ENCODE data around the gene PRKRA. TPM values are rescaled to one million over a fixed set of nuclear protein-coding genes. Genes with fewer than 3 reads are reported as not detected.
"Not testable (repeated sequence)": the region's sequence is repeated elsewhere in the genome, so short reads cannot be mapped to it uniquely, and the experiment has no call there.

Gene PRKRA
- total RNA-seq (2014; rRNA removed; shearing (Covaris generic)): 47.4 and 94.2 TPM in 2 replicates
- polyA plus RNA-seq (2015; cell fraction: cytosol; rRNA removed): 45.8 and 46.9 TPM in 2 replicates
- 22.8 and 27.6 TPM in 2 replicates for polyA plus RNA-seq (2015; cell fraction: nucleus; rRNA removed)

DNA sequence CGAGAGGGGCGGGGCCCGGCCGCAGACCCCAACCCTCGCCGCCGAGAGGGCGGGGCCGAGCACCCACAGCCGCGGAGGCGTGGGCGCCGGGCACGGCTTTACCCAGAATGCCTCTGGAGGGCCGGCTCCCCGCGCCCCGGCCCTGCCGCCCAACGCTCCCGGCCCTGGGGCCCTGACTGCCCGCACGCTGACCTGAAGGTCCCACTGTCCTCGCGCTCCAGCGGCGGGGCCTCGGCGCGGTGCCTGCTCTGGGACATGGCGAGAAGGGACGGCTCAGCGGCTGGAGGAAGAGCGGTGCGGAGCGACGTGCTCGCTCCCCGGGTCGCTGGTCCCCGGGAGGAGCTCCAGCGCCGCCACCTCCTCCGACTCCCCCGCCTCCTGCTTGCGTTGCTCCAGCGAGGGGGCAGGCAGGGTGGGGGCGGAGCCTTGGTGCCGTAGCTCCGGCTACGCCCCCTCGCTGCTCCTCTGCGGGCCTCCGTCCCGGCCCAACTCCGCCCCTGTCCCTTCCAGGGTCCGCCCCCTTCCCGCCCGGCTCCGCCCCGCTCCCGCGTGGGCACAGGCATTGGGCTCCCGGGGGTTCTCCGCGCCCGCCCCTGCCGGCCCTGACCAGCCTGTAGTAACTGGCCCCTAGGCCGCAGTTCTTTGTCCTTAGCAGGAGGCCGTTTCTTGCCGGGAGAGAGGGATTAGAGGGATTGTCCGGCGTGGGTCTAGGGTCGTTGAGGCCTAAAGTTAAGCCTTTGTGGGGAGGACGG lies at the start of gene PRKRA, which contains the start of gene PJVK:
Gene PRKRA, minus strand, starts transcription at position 402 of the 752 bp plus-strand sequence. Its CDS starts 145 bp downstream, at position 257.
Gene PJVK, plus strand, starts transcription at position 605 of the 752 bp plus-strand sequence. CDS start 2,032 bp downstream, outside the sequence.
- peak; percentile 96 for DNase-seq (ENCODE audit: low read depth)

DNA sequence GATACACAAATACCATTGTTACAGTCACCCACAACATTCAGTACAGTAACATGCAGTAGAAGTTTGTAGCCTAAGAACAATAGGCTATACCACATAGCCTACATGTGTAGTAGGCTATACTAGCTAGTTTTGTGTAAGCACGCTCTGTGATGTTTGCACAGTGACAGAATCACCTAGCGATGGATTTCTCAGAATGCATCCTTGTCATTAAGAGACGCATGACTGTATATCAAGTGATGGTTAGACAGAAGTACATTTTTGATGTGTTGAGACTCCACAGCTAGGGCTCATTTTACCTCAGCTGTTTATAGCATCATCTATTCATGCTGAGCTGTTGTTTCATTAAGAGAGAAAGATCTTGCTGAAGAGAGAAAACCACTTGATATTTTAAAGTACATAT lies 48.7 kb upstream of the PRKRA start:
- DNase-seq (ENCODE audit: low read depth): no peak

DNA sequence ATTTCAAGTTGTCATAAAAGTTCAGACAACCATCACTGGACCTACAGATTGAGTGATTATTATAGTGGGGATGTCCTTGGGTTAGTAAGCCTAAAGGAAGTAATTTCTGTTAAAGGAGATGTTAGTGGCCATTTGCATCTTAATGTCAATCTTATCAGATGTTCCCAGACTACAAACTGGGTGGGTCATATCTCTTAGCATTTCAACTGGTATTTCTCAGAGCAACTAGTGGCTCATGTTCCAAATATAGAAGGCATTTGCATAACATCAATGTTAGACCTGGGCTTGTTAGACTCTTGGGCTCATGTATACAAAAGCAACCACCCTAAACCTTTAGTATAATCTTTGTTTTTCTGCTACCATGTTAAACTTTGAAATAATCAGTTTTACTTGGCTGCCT lies 47.2 kb upstream of the PRKRA start:
- DNase-seq (ENCODE audit: low read depth): no peak

DNA sequence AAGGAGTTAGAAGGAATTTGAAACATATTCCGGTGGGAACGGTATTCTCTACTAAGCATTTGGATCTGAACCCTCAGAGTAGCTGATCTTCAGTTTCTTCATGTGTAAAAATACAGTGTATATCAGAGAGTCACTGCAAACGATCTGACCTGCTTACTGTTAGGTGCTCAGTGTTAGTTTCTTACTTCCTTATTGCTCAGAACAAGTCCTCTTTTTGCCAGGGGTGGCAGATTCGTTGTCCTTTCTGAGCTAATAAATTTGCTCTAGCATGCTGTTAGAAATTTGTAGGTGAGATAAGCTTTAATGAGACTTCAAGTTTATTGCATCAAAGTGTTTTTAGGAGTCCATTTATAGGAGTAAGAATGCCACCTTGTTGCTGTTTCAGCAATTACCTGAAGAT lies 45.1 kb upstream of the PRKRA start:
- DNase-seq (ENCODE audit: low read depth): no peak

DNA sequence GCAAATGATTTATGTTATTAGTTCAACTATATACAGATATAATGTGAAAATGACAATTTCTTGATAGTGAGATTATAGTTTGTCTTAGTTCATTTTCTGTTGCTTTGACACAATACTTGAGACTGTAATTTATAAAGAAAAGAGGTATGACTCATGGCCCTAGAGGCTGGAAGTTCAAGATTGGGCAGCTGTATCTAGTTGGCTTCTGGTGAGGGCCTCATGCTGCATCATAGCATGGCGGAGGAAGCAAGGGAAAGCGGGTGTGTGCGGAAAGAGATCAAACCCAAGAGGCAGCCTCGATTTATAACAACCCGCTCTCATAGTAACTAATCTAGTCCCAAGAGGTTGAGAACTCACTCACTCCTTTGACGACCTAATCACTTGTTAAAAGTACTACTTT lies 40.6 kb upstream of the PRKRA start:
- DNase-seq (ENCODE audit: low read depth): no peak

DNA sequence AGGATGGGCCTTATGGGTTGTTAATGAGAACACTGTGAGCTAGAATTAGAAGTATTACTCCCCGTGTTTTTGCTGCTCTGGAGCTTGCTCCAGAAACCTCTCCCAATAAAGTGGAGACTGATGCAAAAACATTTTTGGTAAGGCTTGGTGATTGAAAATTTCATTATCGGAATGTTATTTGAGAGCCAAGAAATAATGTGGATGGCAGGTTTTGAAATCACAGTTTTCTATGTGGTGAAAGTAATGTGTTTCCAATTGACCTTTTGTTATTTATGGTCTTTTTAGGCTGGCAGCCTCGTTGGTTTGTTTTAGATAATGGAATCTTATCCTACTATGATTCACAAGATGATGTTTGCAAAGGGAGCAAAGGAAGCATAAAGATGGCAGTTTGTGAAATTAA lies 34.4 kb upstream of the PRKRA start:
- no peak for DNase-seq (ENCODE audit: low read depth)

DNA sequence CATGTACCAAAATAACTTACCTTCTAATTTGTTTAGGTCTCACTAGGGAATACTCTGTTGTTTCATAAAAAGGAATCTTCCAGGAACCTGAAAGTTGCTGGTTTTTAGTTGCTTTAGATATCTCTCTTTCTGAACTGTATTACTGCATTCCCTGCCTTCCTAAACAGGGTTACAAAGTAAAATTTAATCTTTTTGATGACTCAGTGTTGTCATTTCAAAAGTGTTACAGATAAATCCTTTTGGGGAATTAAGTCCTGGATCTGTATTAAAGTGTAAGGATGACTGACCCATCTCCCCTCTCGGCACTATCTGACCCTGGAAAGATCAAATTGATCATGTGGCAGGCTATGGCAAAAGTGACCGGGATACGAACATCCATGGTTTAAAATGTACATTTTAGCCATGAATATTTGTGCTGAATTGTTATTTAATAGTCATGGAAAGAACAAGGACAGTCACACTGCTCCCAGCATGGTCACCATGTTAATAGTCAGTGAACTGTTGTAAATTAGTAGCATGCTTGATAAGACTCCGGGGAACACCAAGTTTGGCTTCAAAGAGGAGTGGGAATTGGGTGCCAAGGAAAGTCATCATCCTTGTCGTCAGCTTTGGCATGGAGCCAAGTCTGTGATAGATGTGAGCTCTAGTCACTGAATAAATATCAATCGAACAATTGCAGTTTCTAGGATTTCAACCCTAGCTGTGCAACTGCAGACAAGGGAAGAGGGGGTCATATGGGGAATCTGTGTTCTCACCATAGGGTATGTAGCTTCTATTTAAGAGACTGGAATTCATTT lies 33.5 kb upstream of the PRKRA start:
- DNase-seq (ENCODE audit: low read depth): no peak

DNA sequence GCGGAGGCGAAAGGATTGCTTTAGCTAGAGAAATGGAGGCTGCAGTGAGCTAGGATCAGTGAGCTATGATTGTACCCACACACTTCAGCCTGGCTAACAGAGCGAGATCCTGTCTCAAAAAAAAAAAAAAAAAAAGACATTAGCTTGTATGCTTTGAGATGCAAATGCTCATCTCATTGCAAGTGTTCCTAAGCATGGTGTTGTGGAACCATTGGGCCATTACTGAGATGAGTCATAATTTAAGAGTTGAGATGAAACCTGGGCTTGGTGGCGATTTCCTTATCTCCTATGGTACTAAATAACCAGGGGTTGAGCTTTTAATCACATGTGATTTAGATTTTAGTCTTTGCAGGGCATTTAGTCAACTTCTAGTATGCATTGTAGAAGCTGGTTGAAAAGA lies 31.5 kb upstream of the PRKRA start:
- DNase-seq (ENCODE audit: low read depth): no peak

DNA sequence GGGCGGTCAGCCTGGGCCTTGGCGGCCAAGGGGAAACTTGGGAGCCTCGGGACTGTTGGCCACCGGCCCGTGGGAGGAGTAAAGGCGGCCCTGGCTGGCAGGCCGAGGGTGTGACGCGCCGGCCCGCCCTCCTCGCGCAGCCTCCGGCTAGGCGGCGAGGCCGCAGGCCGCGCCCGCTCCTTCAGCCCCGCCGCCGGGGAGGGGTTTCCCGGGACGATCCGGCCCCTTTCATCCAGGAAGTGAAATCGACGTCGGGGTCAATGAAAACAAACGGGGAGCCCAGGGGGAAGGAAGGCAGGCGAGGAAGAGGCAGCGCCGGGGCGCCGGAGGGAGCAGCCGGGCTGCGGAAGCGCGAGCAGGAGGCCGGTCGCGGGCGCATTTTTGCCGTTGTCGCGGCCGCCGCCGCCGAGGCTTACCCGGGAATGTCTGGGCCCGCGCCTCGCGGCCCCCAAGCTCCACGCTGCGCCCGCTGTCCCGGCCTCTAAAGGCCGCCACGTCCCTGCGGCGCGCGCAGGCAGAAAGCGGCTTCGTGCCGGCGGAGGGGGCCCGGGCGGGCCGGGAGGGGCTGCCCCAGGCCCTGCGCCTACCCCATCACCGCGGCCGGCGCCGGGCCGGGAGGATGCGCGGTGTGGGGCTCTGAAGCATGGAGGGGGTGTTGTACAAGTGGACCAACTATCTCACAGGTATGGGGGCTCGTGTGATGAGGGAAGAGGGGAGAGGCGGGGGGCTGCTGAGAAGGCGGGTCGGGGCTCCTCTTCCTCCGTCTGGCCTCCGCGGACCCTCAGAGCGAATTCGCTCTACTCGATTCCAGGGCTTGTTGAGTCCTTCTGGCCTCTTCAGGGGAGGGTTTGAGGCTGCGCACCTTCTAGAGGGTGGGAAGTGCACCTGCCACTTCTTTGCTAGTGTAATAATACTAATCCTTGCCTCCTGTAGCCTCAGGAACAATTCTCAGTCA lies 29.5 kb upstream of the PRKRA start, which contains the start of gene PLEKHA3:
Gene PLEKHA3, plus strand, starts transcription at position 231 of the 955 bp plus-strand sequence. Its CDS starts 413 bp downstream, at position 644.
- DNase-seq (ENCODE audit: low read depth): peak; percentile 98

DNA sequence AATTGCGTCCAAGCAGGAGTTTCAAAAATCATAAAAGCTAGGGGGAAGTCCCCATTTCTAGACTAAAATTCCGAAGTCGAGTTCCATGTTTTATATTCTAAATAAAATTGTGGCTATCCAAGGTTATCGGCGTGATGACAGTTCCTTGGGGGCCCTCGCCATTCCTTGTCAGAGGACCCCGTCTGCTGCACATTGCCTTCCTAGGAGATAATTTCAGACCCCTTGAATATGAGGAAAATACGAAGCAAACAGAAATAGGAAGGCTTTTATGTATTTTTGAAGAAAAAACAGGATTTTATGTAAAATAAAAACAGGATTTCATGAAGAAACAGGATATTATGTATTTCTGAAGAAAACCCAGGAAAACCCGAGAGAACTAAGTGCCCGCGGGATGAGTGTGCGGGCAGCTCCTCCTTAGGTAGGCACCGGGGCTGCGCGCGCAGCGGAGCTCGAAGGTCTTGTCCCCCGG lies 28.8 kb upstream of the PRKRA start:
- no peak for DNase-seq (ENCODE audit: low read depth)

DNA sequence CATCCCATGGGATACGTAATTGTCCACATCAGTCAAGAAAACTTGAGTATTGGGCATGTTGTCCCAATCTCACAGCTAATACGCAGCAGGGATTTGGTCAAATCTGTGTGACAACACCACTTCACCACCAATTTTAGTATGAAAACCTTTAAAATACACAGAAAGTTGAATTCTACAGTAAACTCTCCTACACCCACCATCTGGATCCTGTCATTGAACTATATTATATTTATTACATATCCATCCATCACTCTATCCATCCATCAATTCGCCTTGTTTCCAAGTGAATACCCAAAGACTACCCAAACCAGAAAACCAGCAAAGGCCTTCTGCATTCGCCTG lies 28.3 kb upstream of the PRKRA start:
- DNase-seq (ENCODE audit: low read depth): no peak

DNA sequence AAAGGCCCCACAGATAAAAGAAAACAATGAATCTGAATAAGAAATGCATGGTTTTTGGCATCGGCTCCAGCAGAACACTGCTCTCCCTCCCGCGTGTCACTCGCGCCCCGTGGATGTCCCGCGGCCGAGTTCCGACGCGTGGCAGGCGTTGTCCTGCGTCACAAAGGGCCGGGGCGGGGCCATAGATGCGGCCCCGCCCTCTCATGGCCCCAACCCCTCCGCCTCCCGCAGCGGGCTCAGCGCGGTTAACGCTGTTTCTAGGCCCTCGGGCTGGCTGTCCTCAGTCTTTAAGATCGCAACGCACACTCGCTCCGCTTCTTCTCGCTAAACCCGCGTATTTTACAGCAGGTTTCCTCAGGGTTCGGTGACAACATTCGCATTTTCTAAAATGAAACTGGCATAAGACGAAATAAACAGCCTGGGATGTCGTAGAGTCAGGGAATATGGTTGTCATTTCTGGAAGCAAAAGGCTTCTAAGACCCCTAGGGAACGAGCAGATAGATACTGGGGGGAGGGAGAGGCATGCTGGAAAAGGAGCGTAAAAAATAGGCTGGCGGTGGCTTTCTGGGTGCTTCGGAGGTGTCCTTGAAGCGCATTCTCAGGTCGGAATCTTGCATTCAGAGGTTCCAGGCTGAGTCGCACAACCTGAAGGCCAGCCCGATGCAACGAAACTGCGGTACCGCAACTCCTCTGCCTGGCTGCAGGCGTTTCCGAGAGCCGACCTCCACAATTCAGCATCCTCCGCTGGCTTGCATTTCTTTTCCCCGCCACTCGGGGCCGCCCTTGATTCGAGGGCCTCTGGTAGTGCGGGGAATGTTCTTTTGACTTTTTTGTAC lies 27.7 kb upstream of the PRKRA start, which contains the start of gene FKBP7:
Gene FKBP7, minus strand, starts transcription at position 162 of the 836 bp plus-strand sequence. Its CDS starts 101 bp downstream, at position 61.
- peak; percentile 65 for DNase-seq (ENCODE audit: low read depth)

DNA sequence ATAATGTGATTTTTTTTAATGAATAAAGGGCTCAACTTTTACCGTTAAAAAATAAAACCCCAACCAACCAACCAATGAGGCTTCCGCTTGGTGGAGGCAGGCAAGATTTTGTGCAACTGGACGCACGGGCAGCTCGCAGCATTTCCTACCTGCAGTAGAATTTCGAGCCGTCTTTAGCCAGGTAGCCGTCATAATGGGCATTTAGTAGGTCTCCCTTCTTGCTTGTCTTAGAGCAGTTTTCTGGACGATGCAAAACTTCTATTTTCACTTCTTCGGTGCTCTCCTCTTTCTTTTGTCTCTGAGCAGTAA lies 27.1 kb upstream of the PRKRA start:
- no peak for DNase-seq (ENCODE audit: low read depth)

DNA sequence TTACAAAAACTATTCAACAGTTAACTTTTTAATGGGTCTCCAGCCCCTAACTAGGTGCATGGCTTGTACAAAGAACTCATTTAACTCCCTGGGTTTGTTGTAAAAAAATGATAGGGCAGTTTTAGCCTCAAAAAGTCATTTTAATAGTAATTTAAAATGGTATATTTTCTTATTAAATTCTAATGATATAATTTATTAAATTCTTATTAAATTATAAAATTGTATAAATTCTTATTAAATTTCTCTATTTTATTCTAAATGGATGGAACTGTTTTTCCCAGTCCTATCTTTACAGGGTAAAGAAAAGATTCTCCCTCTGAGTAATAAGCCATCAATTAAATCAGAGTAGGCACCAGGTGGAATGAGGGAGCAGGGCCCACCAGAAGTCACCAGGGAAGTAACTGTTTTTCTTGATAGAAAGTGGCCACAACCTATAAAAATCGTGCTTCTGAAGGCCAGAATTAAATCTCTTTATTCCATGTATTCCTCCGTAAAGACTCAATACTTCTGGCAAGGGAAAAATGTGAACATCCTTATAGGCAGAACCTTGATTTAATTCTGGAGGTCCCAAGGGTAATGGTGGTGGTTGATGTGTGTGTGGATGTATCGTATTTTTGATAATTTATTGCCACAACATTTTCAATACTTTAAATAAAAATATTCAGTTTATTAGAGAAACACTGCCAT lies 26.6 kb upstream of the PRKRA start:
- DNase-seq (ENCODE audit: low read depth): no peak

DNA sequence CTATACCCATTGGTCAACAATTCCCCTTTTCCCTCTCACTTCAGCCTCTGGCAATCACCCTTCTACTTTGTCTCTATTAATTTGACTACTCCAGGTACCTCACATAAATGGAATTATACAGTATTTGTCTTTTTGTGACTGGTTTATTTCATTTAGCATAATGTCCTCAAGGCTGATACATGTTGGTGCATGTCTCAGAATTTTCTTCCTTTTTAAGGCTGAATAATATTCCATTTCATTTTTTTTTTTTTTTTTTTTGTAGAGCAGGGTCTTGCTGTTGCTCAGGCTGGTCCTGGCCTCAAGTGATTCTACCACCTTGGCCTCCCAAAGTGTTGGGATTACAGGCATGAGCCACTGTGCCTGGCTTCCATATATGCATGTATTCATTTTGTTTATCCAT lies 25.5 kb upstream of the PRKRA start:
- DNase-seq (ENCODE audit: low read depth): no peak

DNA sequence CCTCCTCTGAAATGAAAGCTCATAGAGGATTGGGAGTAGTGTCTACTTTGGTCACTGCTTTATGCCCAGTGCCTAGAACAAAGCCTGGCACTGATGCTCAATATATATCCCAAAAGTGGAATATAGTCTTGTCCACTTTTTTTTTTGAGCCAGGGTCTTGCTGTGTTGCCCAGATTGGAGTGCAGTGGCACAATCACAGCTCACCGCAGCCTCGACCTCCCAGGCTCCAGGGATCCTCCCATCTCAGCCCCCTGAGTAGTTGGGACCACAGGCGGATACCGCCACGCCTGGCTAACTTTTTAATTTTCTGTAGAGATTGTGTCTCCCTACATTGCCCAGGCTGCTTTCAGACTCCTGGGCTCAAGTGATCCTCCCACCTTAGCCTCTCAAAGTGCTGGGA lies 23.6 kb upstream of the PRKRA start:
- no peak for DNase-seq (ENCODE audit: low read depth)

DNA sequence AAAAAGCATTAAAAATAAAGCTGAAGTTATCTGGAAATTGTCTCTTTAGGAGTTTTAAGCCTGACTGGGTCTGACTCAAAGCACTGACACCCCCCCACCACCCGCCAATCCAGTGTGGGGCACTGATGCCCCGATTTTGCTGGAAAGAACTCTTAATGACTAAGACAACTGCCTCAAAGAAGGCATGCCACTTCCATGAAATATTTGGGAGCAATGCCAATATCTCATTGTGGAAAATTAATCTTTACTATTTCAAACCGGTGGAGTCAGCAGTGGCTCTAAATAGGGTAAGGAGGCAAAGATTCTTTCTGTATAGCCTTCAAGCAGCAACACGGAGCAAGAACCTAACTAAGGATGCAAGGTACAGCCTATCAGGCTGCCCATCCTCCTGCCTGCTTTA lies 23.0 kb upstream of the PRKRA start:
- no peak for DNase-seq (ENCODE audit: low read depth)

DNA sequence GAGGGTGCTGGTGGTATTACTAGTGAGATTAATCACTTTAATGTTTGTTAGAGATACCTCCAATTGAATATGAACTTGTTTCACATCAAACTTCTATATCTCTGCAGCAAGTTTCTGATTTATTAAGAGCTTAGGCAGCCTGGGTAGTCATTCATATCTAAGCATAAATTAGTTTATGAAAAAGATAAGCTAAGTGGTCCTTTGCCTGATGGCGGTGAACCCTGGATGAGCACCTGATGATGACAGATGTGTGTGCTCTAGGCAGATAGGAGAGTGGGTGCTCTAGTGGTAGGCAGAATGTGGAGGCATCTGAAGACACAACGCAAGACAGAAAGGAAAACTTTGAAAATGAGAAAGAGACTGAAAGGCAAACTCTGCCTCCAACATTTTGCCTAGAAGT lies 22.4 kb upstream of the PRKRA start:
- DNase-seq (ENCODE audit: low read depth): no peak

DNA sequence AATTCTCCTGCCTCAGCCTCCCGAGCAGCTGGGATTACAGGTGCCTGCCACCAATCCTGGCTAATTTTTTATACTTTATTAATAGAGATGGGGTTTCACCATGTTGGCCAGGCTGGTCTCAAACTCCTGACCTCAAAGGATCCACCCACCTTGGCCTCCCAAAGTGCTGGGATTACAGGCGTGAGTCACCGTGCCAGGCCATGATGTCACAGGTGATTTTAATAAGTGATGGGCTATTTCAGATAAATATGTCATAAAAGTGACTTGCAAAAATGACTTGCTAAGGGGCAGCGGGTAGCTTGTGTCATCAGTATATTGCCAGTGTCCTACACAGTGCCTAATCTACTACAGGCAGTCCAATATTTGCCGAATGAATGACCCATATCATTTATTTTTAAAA lies 20.3 kb upstream of the PRKRA start:
- not testable (repeated sequence) for DNase-seq (ENCODE audit: low read depth)
